Astrocyte (in vitro differentiated cells and primary cell): ENCODE data around the gene LUC7L3. TPM values are rescaled to one million over a fixed set of nuclear protein-coding genes. Genes with fewer than 3 reads are reported as not detected.
A peak's percentile ranks its signal among the peaks of the same experiment; 100 is the strongest.

Experiments used
- DNase-seq: peaks from one replicate; pipeline ENCODE4 v3.0.0-alpha.2; 2010; ENCODE audit warnings: low read depth
- FAIRE-seq: peaks from 2 replicates; lab custom pipeline; 2011; peaks lifted over from hg19 to GRCh38; lab: Jason Lieb, UNC
- H2AFZ ChIP-seq: 2 replicates; pipeline ENCODE4 v1.6.0; 2012; ENCODE audit warnings: low read depth, low read length, inconsistent platforms
- H3K27ac ChIP-seq: 2 replicates; pipeline ENCODE4 v1.5.1; 2011; ENCODE audit warnings: low read depth, low read length, inconsistent platforms
- H3K27me3 ChIP-seq: 2 replicates; pipeline ENCODE4 v1.6.0; 2011; ENCODE audit warnings: low read length, inconsistent platforms; ENCODE audit not compliant: insufficient read depth
- H3K36me3 ChIP-seq: 2 replicates; pipeline ENCODE4 v1.5.1; 2011; ENCODE audit warnings: low read length, inconsistent platforms; ENCODE audit not compliant: insufficient read depth
- H3K4me1 ChIP-seq: 2 replicates; pipeline ENCODE4 v1.5.1; 2011; ENCODE audit warnings: low read length, inconsistent platforms; ENCODE audit not compliant: insufficient read depth
- H3K4me2 ChIP-seq: 2 replicates; pipeline ENCODE4 v1.6.0; 2012; ENCODE audit warnings: low read length, inconsistent platforms
- H3K4me3 ChIP-seq: 2 replicates; pipeline ENCODE4 v1.5.1; 2011; ENCODE audit warnings: low read depth, mild to moderate bottlenecking, low read length, inconsistent platforms; ENCODE audit not compliant: insufficient read depth
- H3K79me2 ChIP-seq: 2 replicates; pipeline ENCODE4 v1.6.0; 2012; ENCODE audit warnings: mild to moderate bottlenecking, low read length, inconsistent platforms; ENCODE audit not compliant: insufficient read depth
- H3K9ac ChIP-seq: 2 replicates; pipeline ENCODE4 v1.6.0; 2012; ENCODE audit warnings: mild to moderate bottlenecking, low read length, inconsistent platforms
- H3K9me3 ChIP-seq: 2 replicates; pipeline ENCODE4 v1.5.1; 2012; ENCODE audit warnings: low read depth, mild to moderate bottlenecking, low read length, inconsistent platforms; ENCODE audit not compliant: insufficient read depth
- H4K20me1 ChIP-seq: 2 replicates; pipeline ENCODE4 v1.6.0; 2012; ENCODE audit warnings: low read length, inconsistent platforms; ENCODE audit not compliant: insufficient read depth
- H3K27ac Mint-ChIP-seq: one replicate; pipeline ENCODE4 v1.8.0; 2021; ENCODE audit warnings: mild to moderate bottlenecking, mixed read lengths; ENCODE audit not compliant: unreplicated experiment
- H3K27me3 Mint-ChIP-seq: one replicate; pipeline ENCODE4 v1.8.0; 2021; ENCODE audit warnings: low read depth, mixed read lengths; ENCODE audit not compliant: unreplicated experiment
- H3K36me3 Mint-ChIP-seq: one replicate; pipeline ENCODE4 v1.8.0; 2021; ENCODE audit warnings: low read depth, mixed read lengths; ENCODE audit not compliant: unreplicated experiment
- H3K4me1 Mint-ChIP-seq: one replicate; pipeline ENCODE4 v1.8.0; 2021; ENCODE audit warnings: low read depth, mixed read lengths; ENCODE audit not compliant: unreplicated experiment
- H3K4me3 Mint-ChIP-seq: one replicate; pipeline ENCODE4 v1.8.0; 2021; ENCODE audit warnings: mild to moderate bottlenecking, moderate library complexity, mixed read lengths; ENCODE audit not compliant: unreplicated experiment
- H3K9me3 Mint-ChIP-seq: one replicate; pipeline ENCODE4 v1.8.0; 2021; ENCODE audit warnings: mild to moderate bottlenecking, mixed read lengths; ENCODE audit not compliant: unreplicated experiment
- CTCF ChIP-seq: IDR thresholded peaks from 2 replicates; pipeline ENCODE4 v1.5.1; 2011; ENCODE audit warnings: low read depth, mild to moderate bottlenecking, inconsistent platforms, low read length, moderate library complexity; ENCODE audit not compliant: insufficient read depth
- EZH2 ChIP-seq: IDR thresholded peaks from 2 replicates; pipeline ENCODE4 v1.6.1; 2012; ENCODE audit warnings: mild to moderate bottlenecking, low read length, inconsistent platforms; ENCODE audit not compliant: insufficient read depth
- total RNA-seq: library from RNA; stranded (reverse); gene quantifications from 2 replicates; pipeline ENCODE4 v1.2.1, GENCODE V29; 2021

Gene LUC7L3
- total RNA-seq, 1 donor from 2014 or later: 93.0 TPM

- Histone ChIP-seq H3K9ac (no peak overlapping the region), H3K79me2 (no peaks in the 10 kb centered on the region)
Observed at GRCh38 chr17:50685691-50686493, 33.5 kb upstream of the LUC7L3 start.

DNA sequence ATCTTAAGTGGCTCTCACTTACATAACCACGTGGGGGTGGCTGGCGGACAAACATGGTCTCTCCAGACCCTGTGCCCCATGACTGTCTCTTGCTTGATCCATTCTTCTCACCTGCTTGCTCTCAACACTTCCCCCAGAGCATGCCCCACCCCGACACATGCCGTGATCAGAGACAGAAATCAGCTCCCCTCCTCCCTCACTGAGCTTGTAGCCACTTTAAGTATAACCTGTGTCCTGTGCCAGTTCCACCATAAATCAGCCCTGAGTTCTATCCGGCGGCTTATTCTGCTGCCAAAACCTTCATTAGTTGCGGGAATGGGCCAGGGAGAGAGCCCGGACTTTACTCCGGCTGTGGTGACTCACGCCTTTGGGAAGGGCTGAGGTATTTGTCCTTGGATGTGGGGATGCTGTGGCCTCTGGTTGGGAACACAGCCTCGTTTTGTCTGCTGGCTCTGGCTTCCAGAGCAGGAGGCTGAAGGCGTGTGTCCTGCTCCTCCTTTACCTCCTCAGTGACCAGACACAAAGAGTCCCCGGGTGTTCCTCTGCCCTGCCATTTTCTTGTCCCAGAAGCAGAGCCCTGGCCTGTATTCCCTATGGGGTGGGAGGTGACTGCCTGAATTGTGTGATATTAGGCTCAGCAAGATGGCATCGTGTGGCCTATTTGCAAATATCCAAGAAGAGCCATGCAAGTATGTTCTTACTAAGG, 32.8 kb upstream of the LUC7L3 start:
- FAIRE-seq (no peak), DNase-seq (peak; percentile 90)
- Histone ChIP-seq H3K36me3 (no peaks in the 10 kb centered on the region), H4K20me1 (no peaks in the 10 kb centered on the region), H3K4me1 (peaks cover 31% of the 10 kb centered on the region), H3K27me3 (no peaks in the 10 kb centered on the region), H3K9ac (no peak overlapping the region), H3K9me3 (no peaks in the 10 kb centered on the region), H3K4me3 (no peak overlapping the region), H2AFZ (peak overlapping the region; percentile 24), H3K79me2 (no peaks in the 10 kb centered on the region), H3K4me2 (peak overlapping the region; percentile 71), H3K27ac (peak overlapping the region; percentile 11)
- H3K4me3 Mint-ChIP-seq: no peak overlapping the region
- H3K9me3 Mint-ChIP-seq: no peaks in the 10 kb centered on the region
- H3K36me3 Mint-ChIP-seq: no peaks in the 10 kb centered on the region
- H3K27ac Mint-ChIP-seq: no peak overlapping the region
- no peak for TF ChIP-seq EZH2
- TF ChIP-seq CTCF: no peak
- H3K4me1 Mint-ChIP-seq: peaks cover 27% of the 10 kb centered on the region
- peaks cover 8% of the 10 kb centered on the region for H3K27me3 Mint-ChIP-seq

More at GRCh38 chr17:50685691-50686493, 33.5 kb upstream of the LUC7L3 start:
- no peak overlapping the region for H3K4me3 ChIP-seq
- H3K27me3 ChIP-seq: no peaks in the 10 kb centered on the region
- H3K4me1 Mint-ChIP-seq: peaks cover 27% of the 10 kb centered on the region
- FAIRE-seq (no peak), DNase-seq (no peak)
- H3K4me1 ChIP-seq: peaks cover 36% of the 10 kb centered on the region
- H3K36me3 ChIP-seq: no peaks in the 10 kb centered on the region
- no peaks in the 10 kb centered on the region for H3K9me3 Mint-ChIP-seq
- TF ChIP-seq EZH2: no peak
- TF ChIP-seq CTCF: no peak
- H4K20me1 ChIP-seq: no peaks in the 10 kb centered on the region
- no peak overlapping the region for H3K27ac Mint-ChIP-seq
- no peaks in the 10 kb centered on the region for H3K36me3 Mint-ChIP-seq
- H3K4me3 Mint-ChIP-seq: no peak overlapping the region
- no peaks in the 10 kb centered on the region for H3K9me3 ChIP-seq
- peak overlapping the region; percentile 5 for H3K27ac ChIP-seq
- peak overlapping the region; percentile 71 for H3K4me2 ChIP-seq
- H3K27me3 Mint-ChIP-seq: peaks cover 12% of the 10 kb centered on the region
- H2AFZ ChIP-seq: peak overlapping the region; percentile 24
